H1 (cell line): Measurements from ENCODE around the gene VWCE. TPM values are rescaled to one million over a fixed set of nuclear protein-coding genes. Genes with fewer than 3 reads are reported as not detected.

Experiments
- KDM4A ChIP-seq: IDR thresholded peaks from one replicate; pipeline ENCODE4 v1.7.1; 2012; ENCODE audit warnings: low read depth, mild to moderate bottlenecking, moderate library complexity, low read length, inconsistent platforms; ENCODE audit not compliant: severe bottlenecking
- TAF1 ChIP-seq: IDR thresholded peaks from 2 replicates; pipeline ENCODE4 v1.6.1; 2011; ENCODE audit warnings: mild to moderate bottlenecking, low read depth, low read length
- polyA plus RNA-seq, 7 experiments: library from polyadenylated mRNA; depleted of rRNA in 3 of 7; stranded (reverse) in 5 of 7; unstranded in 2 of 7; fragments of >200 nt in 5 of 7; fragments of 200-250 nt in 2 of 7; gene quantifications; 1 replicate in 5 of 7; 2 replicates in 1 of 7; 4 replicates in 1 of 7; pipeline versions ENCODE4 v1.2.1 to v1.2.3, GENCODE V29; 2011 to 2013; ENCODE audit warnings: missing spikeins in 2 of 7, mixed read lengths in 2 of 7
- total RNA-seq: library from RNA; stranded (reverse); fragmentation: NEBNext Ultra II Directional; extraction: Animal tissue kit (Norgen Biotek cat#: 25700); gene quantifications from 2 replicates; pipeline ENCODE4 v1.2.1, GENCODE V29; 2021
- TF ChIP-seq, protein P1 (sequence below): IDR thresholded peaks from 2 replicates; pipeline ENCODE4 v1.6.1; 2012; ENCODE audit warnings: low read length, inconsistent platforms

VWCE gene
- total and polyA plus RNA-seq, 2 of the 8 experiments (the other 6 are each of a cell fraction or from before 2014, with no cell fraction given) = 9.5 to 12.3 TPM

DNA sequence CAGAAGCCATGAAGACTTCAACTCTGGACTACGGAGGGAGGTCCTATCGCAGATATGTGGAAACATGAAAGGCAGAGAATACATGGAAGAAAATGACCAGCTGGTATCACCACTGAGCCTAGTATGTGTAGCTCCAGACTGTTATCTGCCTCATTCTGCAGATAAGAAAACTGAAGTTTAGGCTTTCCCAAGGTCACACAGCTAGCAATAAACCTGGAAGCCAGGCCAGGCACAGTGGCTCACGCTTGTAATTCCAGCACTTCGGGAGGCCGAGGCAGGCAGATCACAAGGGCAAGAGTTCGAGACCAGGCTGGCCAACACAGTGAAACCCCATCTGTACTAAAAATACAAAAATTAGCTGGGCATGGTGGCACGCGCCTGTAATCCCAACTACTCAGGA lies 15.6 kb upstream of the VWCE start (continued):
- TF ChIP-seq TAF1 (no peak), KDM4A (no peak)
- TF ChIP-seq, protein P1, sequence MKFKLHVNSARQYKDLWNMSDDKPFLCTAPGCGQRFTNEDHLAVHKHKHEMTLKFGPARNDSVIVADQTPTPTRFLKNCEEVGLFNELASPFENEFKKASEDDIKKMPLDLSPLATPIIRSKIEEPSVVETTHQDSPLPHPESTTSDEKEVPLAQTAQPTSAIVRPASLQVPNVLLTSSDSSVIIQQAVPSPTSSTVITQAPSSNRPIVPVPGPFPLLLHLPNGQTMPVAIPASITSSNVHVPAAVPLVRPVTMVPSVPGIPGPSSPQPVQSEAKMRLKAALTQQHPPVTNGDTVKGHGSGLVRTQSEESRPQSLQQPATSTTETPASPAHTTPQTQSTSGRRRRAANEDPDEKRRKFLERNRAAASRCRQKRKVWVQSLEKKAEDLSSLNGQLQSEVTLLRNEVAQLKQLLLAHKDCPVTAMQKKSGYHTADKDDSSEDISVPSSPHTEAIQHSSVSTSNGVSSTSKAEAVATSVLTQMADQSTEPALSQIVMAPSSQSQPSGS = no peak
